Transverse colon (tissue), 3 donors: Measurements from ENCODE around the gene PLEKHB2.

Experiments used
- EP300 ChIP-seq: sonication (generic); formaldehyde crosslinking; IDR thresholded peaks from one replicate; pipeline ENCODE4 v1.6.1; 2017; ENCODE audit warnings: antibody characterized with exemption, low read depth
- POLR2A ChIP-seq: fragments of 450-650 bp; IDR thresholded peaks from one replicate; pipeline ENCODE4 v1.6.1; 2016; ENCODE audit warnings: antibody characterized with exemption, mild to moderate bottlenecking, moderate library complexity
- TF ChIP-seq, protein P1 (sequence below), 5 experiments: fragments of 200-600 bp in 3 of 5; fragments of 450-650 bp in 2 of 5; sonication (generic) in 3 of 5; IDR thresholded peaks; 1 replicate in 2 of 5; 2 replicates in 3 of 5; pipeline ENCODE4 v1.5.1; 2016 to 2017; ENCODE audit warnings: antibody characterized with exemption in 5 of 5, inconsistent platforms in 3 of 5, mild to moderate bottlenecking in 2 of 5, moderate library complexity in 1 of 5

DNA sequence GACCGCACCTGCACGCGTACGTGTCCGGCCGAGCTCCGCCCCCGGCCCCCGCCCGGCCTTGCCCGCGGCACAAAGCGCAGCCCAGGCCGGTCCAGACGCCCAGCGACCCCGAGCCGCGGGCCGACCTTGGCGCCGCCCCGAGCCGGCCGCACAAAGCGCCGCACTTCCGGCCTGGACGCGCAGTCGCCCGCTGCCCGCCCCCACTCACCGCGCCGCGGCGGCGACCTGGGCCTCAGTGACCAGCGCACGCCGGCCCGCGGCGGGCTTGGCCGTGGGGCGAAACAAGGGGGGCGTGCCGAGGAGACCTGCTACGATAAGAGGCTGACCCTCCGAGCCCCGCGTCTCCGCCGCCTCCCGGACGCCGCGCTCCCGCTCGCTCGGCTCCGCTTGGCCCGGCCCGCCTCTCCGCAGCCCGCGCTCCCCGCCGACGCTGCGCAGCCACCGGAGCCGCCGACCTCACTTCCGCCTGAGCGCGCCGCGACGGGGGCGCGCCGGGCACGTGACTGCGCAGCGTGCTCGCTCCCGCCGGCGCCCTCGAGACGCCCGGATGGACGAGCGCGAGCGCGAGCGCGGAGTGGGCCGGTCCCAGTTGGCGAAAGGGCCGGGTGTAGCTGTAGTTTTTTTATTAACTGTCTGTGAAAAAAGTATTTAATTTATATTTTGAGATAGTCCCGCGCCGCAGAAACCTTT is 12.0 kb upstream of the PLEKHB2 start, which contains the start of gene FAM168B:
- TF ChIP-seq, protein P1, sequence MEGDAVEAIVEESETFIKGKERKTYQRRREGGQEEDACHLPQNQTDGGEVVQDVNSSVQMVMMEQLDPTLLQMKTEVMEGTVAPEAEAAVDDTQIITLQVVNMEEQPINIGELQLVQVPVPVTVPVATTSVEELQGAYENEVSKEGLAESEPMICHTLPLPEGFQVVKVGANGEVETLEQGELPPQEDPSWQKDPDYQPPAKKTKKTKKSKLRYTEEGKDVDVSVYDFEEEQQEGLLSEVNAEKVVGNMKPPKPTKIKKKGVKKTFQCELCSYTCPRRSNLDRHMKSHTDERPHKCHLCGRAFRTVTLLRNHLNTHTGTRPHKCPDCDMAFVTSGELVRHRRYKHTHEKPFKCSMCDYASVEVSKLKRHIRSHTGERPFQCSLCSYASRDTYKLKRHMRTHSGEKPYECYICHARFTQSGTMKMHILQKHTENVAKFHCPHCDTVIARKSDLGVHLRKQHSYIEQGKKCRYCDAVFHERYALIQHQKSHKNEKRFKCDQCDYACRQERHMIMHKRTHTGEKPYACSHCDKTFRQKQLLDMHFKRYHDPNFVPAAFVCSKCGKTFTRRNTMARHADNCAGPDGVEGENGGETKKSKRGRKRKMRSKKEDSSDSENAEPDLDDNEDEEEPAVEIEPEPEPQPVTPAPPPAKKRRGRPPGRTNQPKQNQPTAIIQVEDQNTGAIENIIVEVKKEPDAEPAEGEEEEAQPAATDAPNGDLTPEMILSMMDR (IDR thresholded peaks at IDR 0.05) = no peak
- TF ChIP-seq POLR2A = peak; percentile 82
- TF ChIP-seq EP300 = no peak
